A673 (cell line): ENCODE data around the gene PPP2R5C. TPM values are rescaled to one million over a fixed set of nuclear protein-coding genes. Genes with fewer than 3 reads are reported as not detected.

Source experiments
- BruUV-seq: library from RNA; stranded (reverse); fragments of 400-500 nt; replicated peaks from 2 replicates; lab custom pipeline; 2021; lab: Mats Ljungman, UMichigan
- CTCF ChIA-PET: fragments of 300-600 bp; sonication (Branson Sonifier 250); formaldehyde crosslinking; loops from one replicate; lab custom pipeline; 2022; ENCODE audit warnings: antibody characterized with exemption; lab: Charles Lee
- POLR2A ChIA-PET: fragments of 300-600 bp; sonication (Branson Sonifier 250); formaldehyde crosslinking; loops from one replicate; lab custom pipeline; 2022; ENCODE audit warnings: antibody characterized with exemption; ENCODE audit not compliant: low non-redundant PET; lab: Charles Lee
- DNase-seq: peaks from one replicate; pipeline ENCODE4 v3.0.0-alpha.2; 2015; ENCODE audit warnings: low spot score
- H3K27ac ChIP-seq: fragments of 200-600 bp; sonication (generic); 2 replicates; pipeline ENCODE4 v1.5.1; 2016; ENCODE audit warnings: mixed run types, low read depth, mild to moderate bottlenecking, mixed read lengths, antibody characterized with exemption, low read length; ENCODE audit not compliant: poor library complexity, severe bottlenecking
- H3K27me3 ChIP-seq: fragments of 200-600 bp; sonication (generic); replicated peaks from 2 replicates; pipeline ENCODE4 v1.6.1; 2017; ENCODE audit warnings: mixed run types, low read depth, mild to moderate bottlenecking, mixed read lengths, antibody characterized with exemption, low read length; ENCODE audit not compliant: insufficient read depth, poor library complexity
- H3K36me3 ChIP-seq: fragments of 200-600 bp; sonication (generic); 2 replicates; pipeline ENCODE4 v1.6.1; 2016; ENCODE audit warnings: mixed run types, mild to moderate bottlenecking, mixed read lengths, antibody characterized with exemption, low read length; ENCODE audit not compliant: insufficient read depth, poor library complexity, severe bottlenecking
- H3K4me1 ChIP-seq: fragments of 200-600 bp; sonication (generic); 2 replicates; pipeline ENCODE4 v1.6.1; 2017; ENCODE audit warnings: mixed run types, mild to moderate bottlenecking, mixed read lengths, antibody characterized with exemption, low read length; ENCODE audit not compliant: insufficient read depth, poor library complexity, severe bottlenecking
- H3K4me3 ChIP-seq: fragments of 200-600 bp; sonication (generic); 2 replicates; pipeline ENCODE4 v1.5.1; 2016; ENCODE audit warnings: low read depth, mixed run types, mild to moderate bottlenecking, mixed read lengths, low read length; ENCODE audit not compliant: poor library complexity, severe bottlenecking
- H3K9me3 ChIP-seq: fragments of 200-600 bp; sonication (generic); 2 replicates; pipeline ENCODE4 v1.6.1; 2016; ENCODE audit warnings: mixed run types, low read depth, mild to moderate bottlenecking, mixed read lengths, antibody characterized with exemption, low read length; ENCODE audit not compliant: poor library complexity, severe bottlenecking
- CTCF ChIP-seq: fragments of 300-800, 200-600 bp; sonication (generic); conservative IDR thresholded peaks from 2 replicates; pipeline ENCODE4 v1.5.1; 2017; ENCODE audit warnings: low read depth, mild to moderate bottlenecking, antibody characterized with exemption, low read length, moderate library complexity, mixed read lengths
- EZH2 ChIP-seq: fragments of 200-600 bp; sonication (generic); IDR thresholded peaks from 2 replicates; pipeline ENCODE4 v1.6.1; 2017; ENCODE audit warnings: borderline replicate concordance, low read depth, mild to moderate bottlenecking, mixed read lengths, antibody characterized with exemption, low read length; ENCODE audit not compliant: poor library complexity, severe bottlenecking
- intact Hi-C: fragments of 100-400 bp; cut with micrococcal nuclease; formaldehyde crosslinking; loops from one replicate; pipeline ENCODE4 v1.10.0; 2022; ENCODE audit not compliant: unreplicated experiment
- total RNA-seq: library from RNA; stranded (reverse); gene quantifications from 2 replicates; pipeline ENCODE4 v1.2.3, GENCODE V29; 2021

Gene PPP2R5C
- total RNA-seq, 1 experiment from 2014 or later = 113 TPM

- Histone ChIP-seq H3K36me3 (no peaks in the 10 kb centered on the region), H3K27ac (no peak overlapping the region), H3K9me3 (no peaks in the 10 kb centered on the region), H3K4me1 (no peaks in the 10 kb centered on the region), H3K4me3 (no peak overlapping the region), H3K27me3 (no peaks in the 10 kb centered on the region)
- ChIA-PET CTCF (no interaction called here), POLR2A (no interaction called here)
- TF ChIP-seq CTCF (no peak), EZH2 (no peak)
- no peak for DNase-seq
- BruUV-seq = no TSS peak
- intact Hi-C loops = no loop called here
Measured at GRCh38 chr14:101849125-101849524, 87.6 kb downstream of the PPP2R5C start.

- no peaks in the 10 kb centered on the region for H3K4me1 ChIP-seq
- ChIA-PET POLR2A (no interaction called here), CTCF (no interaction called here)
- DNase-seq = no peak
- H3K27ac ChIP-seq = no peak overlapping the region
- no peak overlapping the region for H3K4me3 ChIP-seq
- intact Hi-C loops = no loop called here
- no peaks in the 10 kb centered on the region for H3K27me3 ChIP-seq
- H3K36me3 ChIP-seq = no peaks in the 10 kb centered on the region
- H3K9me3 ChIP-seq = no peaks in the 10 kb centered on the region
- no TSS peak for BruUV-seq
- TF ChIP-seq EZH2 (no peak), CTCF (no peak)
Measured at GRCh38 chr14:101849640-101850039, 88.1 kb downstream of the PPP2R5C start.

- POLR2A ChIA-PET = no interaction called here
- CTCF ChIA-PET = no interaction called here
Measured at GRCh38 chr14:101851183-101851582, 89.7 kb downstream of the PPP2R5C start.

More at GRCh38 chr14:101851183-101851582, 89.7 kb downstream of the PPP2R5C start:
- H3K4me3 ChIP-seq = no peak overlapping the region
- TF ChIP-seq EZH2 (no peak), CTCF (no peak)
- H3K27me3 ChIP-seq = no peaks in the 10 kb centered on the region
- H3K36me3 ChIP-seq = no peaks in the 10 kb centered on the region
- intact Hi-C loops = no loop called here
- no peaks in the 10 kb centered on the region for H3K4me1 ChIP-seq
- no TSS peak for BruUV-seq
- no peaks in the 10 kb centered on the region for H3K9me3 ChIP-seq
- no peak overlapping the region for H3K27ac ChIP-seq
- DNase-seq = no peak
